ENCODE data around the gene ANO9.
A peak's percentile ranks its signal among the peaks of the same experiment; 100 is the strongest.

ANO9 gene

DNA sequence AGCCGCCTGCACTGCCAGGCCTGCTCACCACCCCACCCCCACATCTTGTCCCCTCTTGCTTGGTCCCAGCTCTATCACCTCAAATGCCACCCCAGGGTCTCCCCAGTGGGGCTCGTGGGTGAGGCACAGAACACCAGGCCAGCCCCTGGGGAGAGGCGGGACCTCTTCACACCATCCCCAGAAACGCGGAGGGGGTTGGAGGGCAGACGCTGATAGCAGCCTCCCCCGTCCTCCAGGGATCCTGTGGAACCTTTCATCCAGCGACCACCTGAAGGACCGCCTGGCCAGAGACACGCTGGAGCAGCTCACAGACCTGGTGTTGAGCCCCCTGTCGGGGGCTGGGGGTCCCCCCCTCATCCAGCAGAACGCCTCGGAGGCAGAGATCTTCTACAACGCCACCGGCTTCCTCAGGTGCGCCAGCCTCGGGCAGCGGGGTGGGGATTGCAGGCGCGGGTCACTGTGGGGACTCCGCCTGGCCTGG lies 42.0 kb downstream of the ANO9 start:
- TF ChIP-seq, protein P1, sequence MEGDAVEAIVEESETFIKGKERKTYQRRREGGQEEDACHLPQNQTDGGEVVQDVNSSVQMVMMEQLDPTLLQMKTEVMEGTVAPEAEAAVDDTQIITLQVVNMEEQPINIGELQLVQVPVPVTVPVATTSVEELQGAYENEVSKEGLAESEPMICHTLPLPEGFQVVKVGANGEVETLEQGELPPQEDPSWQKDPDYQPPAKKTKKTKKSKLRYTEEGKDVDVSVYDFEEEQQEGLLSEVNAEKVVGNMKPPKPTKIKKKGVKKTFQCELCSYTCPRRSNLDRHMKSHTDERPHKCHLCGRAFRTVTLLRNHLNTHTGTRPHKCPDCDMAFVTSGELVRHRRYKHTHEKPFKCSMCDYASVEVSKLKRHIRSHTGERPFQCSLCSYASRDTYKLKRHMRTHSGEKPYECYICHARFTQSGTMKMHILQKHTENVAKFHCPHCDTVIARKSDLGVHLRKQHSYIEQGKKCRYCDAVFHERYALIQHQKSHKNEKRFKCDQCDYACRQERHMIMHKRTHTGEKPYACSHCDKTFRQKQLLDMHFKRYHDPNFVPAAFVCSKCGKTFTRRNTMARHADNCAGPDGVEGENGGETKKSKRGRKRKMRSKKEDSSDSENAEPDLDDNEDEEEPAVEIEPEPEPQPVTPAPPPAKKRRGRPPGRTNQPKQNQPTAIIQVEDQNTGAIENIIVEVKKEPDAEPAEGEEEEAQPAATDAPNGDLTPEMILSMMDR (conservative IDR thresholded peaks at IDR 0.05; ENCODE audit: control insufficient read depth, insufficient read depth, low read depth, low read length), result no peak

DNA sequence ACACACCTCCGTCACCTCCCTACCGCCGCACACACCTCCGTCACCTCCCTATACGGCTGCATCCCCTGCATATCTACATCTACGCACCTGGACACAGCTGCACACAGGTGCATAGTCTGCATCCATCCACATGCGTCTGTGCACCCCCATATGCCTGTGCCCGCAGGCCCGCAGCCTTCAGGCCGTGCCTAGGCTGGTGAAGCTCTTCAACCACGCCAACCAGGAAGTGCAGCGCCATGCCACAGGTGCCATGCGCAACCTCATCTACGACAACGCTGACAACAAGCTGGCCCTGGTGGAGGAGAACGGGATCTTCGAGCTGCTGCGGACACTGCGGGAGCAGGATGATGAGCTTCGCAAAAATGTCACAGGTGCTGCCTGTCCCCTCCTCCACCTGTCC lies 43.0 kb downstream of the ANO9 start:
- H3K4me3 ChIP-seq (ENCODE audit: control insufficient read depth, low read depth, low read length), result no peak overlapping the region
- TF ChIP-seq, protein P1 (conservative IDR thresholded peaks at IDR 0.05; ENCODE audit: control insufficient read depth, insufficient read depth, low read depth, low read length), result no peak
- peak; percentile 12 for DNase-seq (ENCODE audit: low read depth)

More for the DNA sequence above, 42.0 kb downstream of the ANO9 start:
- H3K4me3 ChIP-seq (ENCODE audit: control insufficient read depth, low read depth, low read length), result no peak overlapping the region
- DNase-seq (ENCODE audit: low read depth), result no peak

DNA sequence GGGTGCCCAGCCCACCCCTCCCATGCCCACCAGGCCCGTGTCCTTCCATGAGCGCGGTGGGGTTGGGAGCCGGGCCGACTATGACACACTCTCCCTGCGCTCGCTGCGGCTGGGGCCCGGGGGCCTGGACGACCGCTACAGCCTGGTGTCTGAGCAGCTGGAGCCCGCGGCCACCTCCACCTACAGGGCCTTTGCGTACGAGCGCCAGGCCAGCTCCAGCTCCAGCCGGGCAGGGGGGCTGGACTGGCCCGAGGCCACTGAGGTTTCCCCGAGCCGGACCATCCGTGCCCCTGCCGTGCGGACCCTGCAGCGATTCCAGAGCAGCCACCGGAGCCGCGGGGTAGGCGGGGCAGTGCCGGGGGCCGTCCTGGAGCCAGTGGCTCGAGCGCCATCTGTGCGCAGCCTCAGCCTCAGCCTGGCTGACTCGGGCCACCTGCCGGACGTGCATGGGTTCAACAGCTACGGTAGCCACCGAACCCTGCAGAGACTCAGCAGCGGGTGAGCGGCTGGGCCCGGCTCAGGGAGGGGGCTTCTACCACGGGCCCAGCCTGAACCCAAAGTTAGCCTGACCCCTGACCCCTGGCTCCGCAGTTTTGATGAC lies 44.8 kb downstream of the ANO9 start:
- H3K4me3 ChIP-seq (ENCODE audit: control insufficient read depth, low read depth, low read length), result peak overlapping the region; percentile 23
- TF ChIP-seq, protein P1 (conservative IDR thresholded peaks at IDR 0.05; ENCODE audit: control insufficient read depth, insufficient read depth, low read depth, low read length), result peak; percentile 41
- peak; percentile 59 for DNase-seq (ENCODE audit: low read depth)

DNA sequence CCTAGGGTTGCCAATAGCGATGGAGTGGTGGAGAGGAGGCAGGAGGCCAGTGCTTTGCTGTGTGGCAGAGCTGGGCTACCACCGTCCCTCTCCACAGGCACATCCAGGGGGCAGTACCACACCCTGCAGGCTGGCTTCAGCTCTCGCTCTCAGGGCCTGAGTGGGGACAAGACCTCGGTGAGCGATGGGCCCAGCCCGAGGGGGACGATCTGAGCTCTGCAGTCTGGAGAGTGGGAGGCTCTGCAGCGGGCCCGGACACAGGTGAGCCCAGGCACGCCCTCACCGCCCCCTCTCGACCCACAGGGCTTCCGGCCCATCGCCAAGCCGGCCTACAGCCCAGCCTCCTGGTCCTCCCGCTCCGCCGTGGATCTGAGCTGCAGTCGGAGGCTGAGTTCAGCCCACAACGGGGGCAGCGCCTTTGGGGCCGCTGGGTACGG lies 45.3 kb downstream of the ANO9 start:
- TF ChIP-seq, protein P1 (conservative IDR thresholded peaks at IDR 0.05; ENCODE audit: control insufficient read depth, insufficient read depth, low read depth, low read length), result peak; percentile 26
- peak; percentile 37 for DNase-seq (ENCODE audit: low read depth)
- H3K4me3 ChIP-seq (ENCODE audit: control insufficient read depth, low read depth, low read length), result no peak overlapping the region

- H3K4me3 ChIP-seq (ENCODE audit: control insufficient read depth, low read depth, low read length), result no peak overlapping the region
- no peak for DNase-seq (ENCODE audit: low read depth)
- TF ChIP-seq, protein P1 (conservative IDR thresholded peaks at IDR 0.05; ENCODE audit: control insufficient read depth, insufficient read depth, low read depth, low read length), result no peak
Measured at GRCh38 chr11:395866-396265, 45.9 kb downstream of the ANO9 start.

GRCh38 chr11:394858-395655 lies 46.8 kb downstream of the ANO9 start:
- TF ChIP-seq, protein P1 (conservative IDR thresholded peaks at IDR 0.05; ENCODE audit: control insufficient read depth, insufficient read depth, low read depth, low read length), result no peak
- no peak for DNase-seq (ENCODE audit: low read depth)
- no peak overlapping the region for H3K4me3 ChIP-seq (ENCODE audit: control insufficient read depth, low read depth, low read length)

Data from fibroblast of mammary gland (primary cell).